MM.1S (cell line): Measurements from ENCODE around the gene OLFML2A.

Experiments
- EZH2 ChIP-seq: fragments of 300-600 bp; sonication (generic); optimal IDR thresholded peaks from 2 replicates; pipeline ENCODE3; 2017; ENCODE audit warnings: low read depth, mild to moderate bottlenecking, antibody characterized with exemption, low read length, mixed read lengths
- TF ChIP-seq, protein P1 (sequence below): fragments of 300-600 bp; sonication (generic); IDR thresholded peaks from 2 replicates; pipeline ENCODE4 v1.5.1; 2016; ENCODE audit warnings: antibody characterized with exemption, low read length, mixed read lengths

DNA sequence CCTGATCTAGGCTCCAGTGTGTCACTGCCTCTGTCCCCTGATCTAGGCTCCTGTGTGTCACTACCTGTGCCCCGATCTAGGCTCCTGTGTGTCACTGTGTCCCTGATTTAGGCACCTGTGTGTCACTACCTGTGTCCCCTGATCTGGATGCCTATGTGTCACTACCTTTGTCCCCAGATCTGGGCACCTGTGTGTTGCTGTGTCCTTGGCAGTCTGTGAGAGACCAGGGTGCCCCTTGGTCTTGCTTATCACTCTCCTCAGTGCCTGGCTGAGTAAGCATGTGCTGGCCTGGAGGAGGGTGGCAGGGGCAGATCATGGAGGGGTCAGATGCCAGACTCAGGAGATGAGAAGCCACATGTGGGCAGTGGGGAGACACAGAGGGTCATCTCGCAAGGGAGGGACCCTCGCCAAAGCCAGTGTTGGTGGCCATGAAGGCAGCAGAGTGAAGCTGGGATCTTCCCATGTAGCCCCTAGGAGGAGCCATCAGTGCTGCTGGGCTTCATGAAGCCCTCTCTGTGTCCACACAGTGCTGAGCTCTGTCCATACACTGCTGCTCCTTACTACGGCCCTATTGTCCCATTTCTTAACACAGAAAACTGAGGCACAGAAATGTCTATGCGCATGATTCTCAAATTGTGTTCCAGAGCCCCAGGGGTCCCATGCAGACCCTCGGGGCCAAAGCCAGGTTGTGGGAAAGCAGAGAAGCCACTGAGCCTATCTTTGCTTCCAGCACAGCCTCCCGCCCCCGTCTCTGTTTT is 15.5 kb downstream of the OLFML2A start:
- no peak for TF ChIP-seq EZH2
- TF ChIP-seq, protein P1, sequence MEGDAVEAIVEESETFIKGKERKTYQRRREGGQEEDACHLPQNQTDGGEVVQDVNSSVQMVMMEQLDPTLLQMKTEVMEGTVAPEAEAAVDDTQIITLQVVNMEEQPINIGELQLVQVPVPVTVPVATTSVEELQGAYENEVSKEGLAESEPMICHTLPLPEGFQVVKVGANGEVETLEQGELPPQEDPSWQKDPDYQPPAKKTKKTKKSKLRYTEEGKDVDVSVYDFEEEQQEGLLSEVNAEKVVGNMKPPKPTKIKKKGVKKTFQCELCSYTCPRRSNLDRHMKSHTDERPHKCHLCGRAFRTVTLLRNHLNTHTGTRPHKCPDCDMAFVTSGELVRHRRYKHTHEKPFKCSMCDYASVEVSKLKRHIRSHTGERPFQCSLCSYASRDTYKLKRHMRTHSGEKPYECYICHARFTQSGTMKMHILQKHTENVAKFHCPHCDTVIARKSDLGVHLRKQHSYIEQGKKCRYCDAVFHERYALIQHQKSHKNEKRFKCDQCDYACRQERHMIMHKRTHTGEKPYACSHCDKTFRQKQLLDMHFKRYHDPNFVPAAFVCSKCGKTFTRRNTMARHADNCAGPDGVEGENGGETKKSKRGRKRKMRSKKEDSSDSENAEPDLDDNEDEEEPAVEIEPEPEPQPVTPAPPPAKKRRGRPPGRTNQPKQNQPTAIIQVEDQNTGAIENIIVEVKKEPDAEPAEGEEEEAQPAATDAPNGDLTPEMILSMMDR, result no peak
